GM18507 (cell line): ENCODE data around the gene ADCY1.
"Not testable (repeated sequence)": the region's sequence is repeated elsewhere in the genome, so short reads cannot be mapped to it uniquely, and the experiment has no call there.

Experiments used
- DNase-seq: peaks from one replicate; pipeline ENCODE4 v3.0.0; 2011; ENCODE audit warnings: low read depth; ENCODE audit not compliant: insufficient read length; ENCODE audit errors: extremely low spot score
- FAIRE-seq: peaks from 2 replicates; lab custom pipeline; 2011; peaks lifted over from hg19 to GRCh38; lab: Jason Lieb, UNC

Gene ADCY1

DNA sequence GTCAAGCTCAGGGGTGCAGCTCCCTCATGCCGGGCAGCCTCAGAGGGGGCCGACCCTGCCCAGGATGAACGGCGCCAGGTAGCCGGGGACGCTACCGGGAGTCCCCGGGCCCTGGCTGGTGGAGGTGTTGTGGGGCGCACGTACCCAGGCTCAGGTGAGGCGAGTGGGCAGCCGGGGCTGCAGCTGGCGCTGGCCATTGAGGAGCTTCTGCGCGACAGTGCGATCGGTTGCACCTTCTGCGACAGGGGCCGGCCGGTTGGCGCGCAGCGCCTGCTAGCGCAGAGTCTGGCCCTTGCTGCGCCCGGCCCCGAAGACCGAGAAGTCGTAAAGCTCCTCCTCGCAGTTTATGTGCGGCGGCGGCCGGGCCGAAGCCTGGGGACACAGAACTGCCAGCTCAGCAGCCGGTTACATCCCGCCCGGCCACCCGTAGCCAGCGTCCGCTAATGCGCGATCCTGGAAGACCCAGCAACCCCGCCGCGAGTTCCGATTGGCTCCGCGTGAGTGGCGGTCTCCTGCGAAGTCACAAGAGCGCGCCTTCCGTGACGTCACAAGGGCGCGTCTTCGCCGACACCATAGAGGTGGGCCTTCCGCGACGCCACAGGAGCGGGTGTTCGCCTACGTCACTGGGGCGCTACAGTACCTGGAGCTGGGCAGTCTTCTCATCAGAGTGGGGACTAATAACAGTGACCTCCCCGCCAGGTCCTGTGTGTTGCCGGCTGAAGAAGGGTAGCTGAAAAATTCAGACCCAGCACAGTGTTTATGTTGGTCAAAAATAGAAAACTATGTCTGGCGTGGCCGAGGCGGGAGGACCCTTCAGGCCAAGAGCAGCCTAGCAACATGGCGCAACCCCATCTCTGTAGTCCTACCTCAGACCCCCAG is 194.6 kb downstream of the ADCY1 start:
- FAIRE-seq = peak; percentile 92
- peak; percentile 80 for DNase-seq

DNA sequence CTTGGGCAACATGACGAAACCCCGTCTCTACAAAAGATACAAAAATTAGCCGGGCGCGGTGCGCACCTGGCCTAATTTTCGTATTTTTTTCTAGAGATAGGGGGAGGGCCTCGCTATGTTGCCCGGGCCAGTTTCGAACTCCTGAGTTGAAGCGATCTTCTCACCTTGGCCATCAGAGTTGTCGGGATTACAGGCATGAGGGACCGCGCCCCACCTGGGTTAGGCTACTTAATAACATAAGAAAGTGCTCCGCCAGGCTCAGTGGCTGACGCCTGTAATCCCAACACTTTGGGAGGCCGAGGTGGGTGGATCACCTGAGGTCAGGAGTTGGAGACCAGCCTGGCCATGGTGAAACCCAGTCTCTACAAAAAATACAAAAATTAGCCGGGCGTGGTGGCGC is 195.5 kb downstream of the ADCY1 start:
- DNase-seq, FAIRE-seq: not testable (repeated sequence)
